OCI-LY1 (cell line): ENCODE data around the gene ASTE1.
A peak's percentile ranks its signal among the peaks of the same experiment; 100 is the strongest.

Experiments used
- H2AFZ ChIP-seq: fragments of 200-600 bp; sonication (generic), shearing (Covaris generic); 2 replicates; pipeline ENCODE4 v1.6.0; 2014; ENCODE audit warnings: antibody characterized with exemption, mild to moderate bottlenecking, low read length
- H3F3A ChIP-seq: fragments of 200-600 bp; sonication (generic), shearing (Covaris generic); 2 replicates; pipeline ENCODE4 v1.6.0; 2014; ENCODE audit warnings: mild to moderate bottlenecking, antibody characterized with exemption, low read length, moderate library complexity; ENCODE audit not compliant: insufficient read depth
- H3K27ac ChIP-seq: fragments of 200-600 bp; sonication (generic); 2 replicates; pipeline ENCODE4 v1.5.1; 2014; ENCODE audit warnings: low read length, mixed run types, mild to moderate bottlenecking, low read depth; ENCODE audit not compliant: poor library complexity, severe bottlenecking
- H3K27me3 ChIP-seq: fragments of 200-600 bp; sonication (generic); 2 replicates; pipeline ENCODE4 v1.6.0; 2014; ENCODE audit warnings: antibody characterized with exemption, mild to moderate bottlenecking, low read length, moderate library complexity; ENCODE audit not compliant: insufficient read depth
- H3K36me3 ChIP-seq: fragments of 200-600 bp; sonication (generic); 2 replicates; pipeline ENCODE4 v1.6.1; 2014; ENCODE audit warnings: mild to moderate bottlenecking, antibody characterized with exemption, low read length, moderate library complexity, mixed read lengths; ENCODE audit not compliant: insufficient read depth
- H3K4me1 ChIP-seq: fragments of 200-600 bp; sonication (generic); 2 replicates; pipeline ENCODE4 v1.5.1; 2014; ENCODE audit warnings: mild to moderate bottlenecking, low read length, moderate library complexity; ENCODE audit not compliant: insufficient read depth, severe bottlenecking
- H3K4me2 ChIP-seq: fragments of 200-600 bp; sonication (generic), shearing (Covaris generic); 2 replicates; pipeline ENCODE4 v1.6.1; 2014; ENCODE audit warnings: low read length
- H3K4me3 ChIP-seq: fragments of 200-600 bp; sonication (generic); 2 replicates; pipeline ENCODE4 v1.5.1; 2014; ENCODE audit warnings: low read length, low read depth, mild to moderate bottlenecking, mixed read lengths; ENCODE audit not compliant: poor library complexity, severe bottlenecking
- H3K79me2 ChIP-seq: fragments of 200-600 bp; shearing (Covaris generic); 2 replicates; pipeline ENCODE4 v1.6.1; 2016; ENCODE audit warnings: mixed run types, low read length, mixed read lengths; ENCODE audit not compliant: insufficient read depth
- H3K9ac ChIP-seq: fragments of 200-600 bp; sonication (generic), shearing (Covaris generic); 2 replicates; pipeline ENCODE4 v1.6.1; 2014; ENCODE audit warnings: mild to moderate bottlenecking, low read length, mixed read lengths
- H3K9me2 ChIP-seq: fragments of 200-600 bp; sonication (generic), shearing (Covaris generic); 2 replicates; pipeline ENCODE4 v1.6.1; 2014; ENCODE audit warnings: low read depth, mild to moderate bottlenecking, low read length, mixed read lengths
- H3K9me3 ChIP-seq: fragments of 200-600 bp; shearing (Covaris generic); 2 replicates; pipeline ENCODE4 v1.6.1; 2014; ENCODE audit warnings: low read length, mixed read lengths
- H4K20me1 ChIP-seq: fragments of 200-600 bp; sonication (generic), shearing (Covaris generic); 2 replicates; pipeline ENCODE4 v1.6.0; 2016; ENCODE audit warnings: mild to moderate bottlenecking, low read length; ENCODE audit not compliant: insufficient read depth
- EZH2 ChIP-seq: fragments of 200-600 bp; sonication (generic), shearing (Covaris generic); IDR thresholded peaks from 2 replicates; pipeline ENCODE4 v1.8.0; 2017; ENCODE audit warnings: borderline replicate concordance, mixed run types, mild to moderate bottlenecking, antibody characterized with exemption, low read length, moderate library complexity, mixed read lengths
- TF ChIP-seq, protein P1 (sequence below): fragments of 200-600 bp; sonication (generic), shearing (Covaris generic); IDR thresholded peaks from 2 replicates; pipeline ENCODE4 v1.5.1; 2017; ENCODE audit warnings: mild to moderate bottlenecking, antibody characterized with exemption, low read length, moderate library complexity, mixed read lengths

ASTE1 gene

DNA sequence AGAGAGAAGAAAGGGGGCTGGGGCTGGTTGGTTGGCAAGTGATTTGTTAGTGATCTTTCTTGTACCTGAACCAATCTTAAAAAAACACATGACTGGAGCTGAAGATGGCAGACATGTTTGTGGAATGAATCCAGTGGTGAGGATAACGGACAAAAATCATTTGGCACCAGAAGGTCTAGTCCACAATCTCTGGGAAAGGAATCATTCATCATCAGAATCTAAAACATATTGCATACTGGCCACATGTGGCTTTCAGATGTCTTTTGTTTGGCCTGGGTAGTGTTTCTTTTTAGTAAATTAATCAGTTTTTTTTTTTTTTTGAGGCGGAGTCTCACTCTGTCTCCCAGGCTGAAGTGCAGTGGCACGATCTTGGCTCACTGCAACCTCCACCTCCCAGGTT is 5.0 kb upstream of the ASTE1 start:
- Histone ChIP-seq H3K4me1 (peaks cover 7% of the 10 kb centered on the region), H3K9me2 (no peaks in the 10 kb centered on the region)
- no peak for TF ChIP-seq EZH2
- TF ChIP-seq, protein P1, sequence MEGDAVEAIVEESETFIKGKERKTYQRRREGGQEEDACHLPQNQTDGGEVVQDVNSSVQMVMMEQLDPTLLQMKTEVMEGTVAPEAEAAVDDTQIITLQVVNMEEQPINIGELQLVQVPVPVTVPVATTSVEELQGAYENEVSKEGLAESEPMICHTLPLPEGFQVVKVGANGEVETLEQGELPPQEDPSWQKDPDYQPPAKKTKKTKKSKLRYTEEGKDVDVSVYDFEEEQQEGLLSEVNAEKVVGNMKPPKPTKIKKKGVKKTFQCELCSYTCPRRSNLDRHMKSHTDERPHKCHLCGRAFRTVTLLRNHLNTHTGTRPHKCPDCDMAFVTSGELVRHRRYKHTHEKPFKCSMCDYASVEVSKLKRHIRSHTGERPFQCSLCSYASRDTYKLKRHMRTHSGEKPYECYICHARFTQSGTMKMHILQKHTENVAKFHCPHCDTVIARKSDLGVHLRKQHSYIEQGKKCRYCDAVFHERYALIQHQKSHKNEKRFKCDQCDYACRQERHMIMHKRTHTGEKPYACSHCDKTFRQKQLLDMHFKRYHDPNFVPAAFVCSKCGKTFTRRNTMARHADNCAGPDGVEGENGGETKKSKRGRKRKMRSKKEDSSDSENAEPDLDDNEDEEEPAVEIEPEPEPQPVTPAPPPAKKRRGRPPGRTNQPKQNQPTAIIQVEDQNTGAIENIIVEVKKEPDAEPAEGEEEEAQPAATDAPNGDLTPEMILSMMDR: no peak

DNA sequence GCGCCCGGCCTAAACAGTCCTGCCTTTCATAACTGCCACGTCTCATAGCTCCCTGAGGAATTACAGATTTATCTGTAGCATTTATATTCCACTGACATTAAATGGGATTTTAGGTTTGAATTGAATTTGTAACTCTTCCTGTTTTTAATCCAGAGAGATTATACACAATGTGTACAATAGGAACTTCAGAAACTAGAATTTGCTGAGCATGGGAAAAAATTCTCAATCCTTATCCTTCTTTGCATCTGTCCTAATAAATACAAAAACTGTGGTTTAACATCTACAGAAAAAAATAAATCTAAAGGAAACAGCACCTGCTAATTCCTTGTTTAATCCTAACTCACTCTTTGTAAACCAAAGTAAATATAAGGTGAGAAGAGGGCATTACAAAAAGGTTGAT is 2.2 kb upstream of the ASTE1 start:
- H3K9ac ChIP-seq: no peak overlapping the region
- H2AFZ ChIP-seq: no peak overlapping the region
- no peaks in the 10 kb centered on the region for H4K20me1 ChIP-seq
- peaks cover 21% of the 10 kb centered on the region for H3K4me1 ChIP-seq
- H3K4me3 ChIP-seq: no peak overlapping the region
- no peaks in the 10 kb centered on the region for H3F3A ChIP-seq
- no peaks in the 10 kb centered on the region for H3K79me2 ChIP-seq
- H3K9me3 ChIP-seq: no peaks in the 10 kb centered on the region
- no peaks in the 10 kb centered on the region for H3K27me3 ChIP-seq
- H3K36me3 ChIP-seq: peaks cover 15% of the 10 kb centered on the region
- no peaks in the 10 kb centered on the region for H3K9me2 ChIP-seq
- H3K4me2 ChIP-seq: no peak overlapping the region
- no peak overlapping the region for H3K27ac ChIP-seq
- TF ChIP-seq, protein P1: no peak
- TF ChIP-seq EZH2: no peak

More for the DNA sequence above, 5.0 kb upstream of the ASTE1 start:
- Histone ChIP-seq H3K27ac (no peak overlapping the region), H3K79me2 (no peaks in the 10 kb centered on the region), H3K36me3 (no peaks in the 10 kb centered on the region), H3K9ac (no peak overlapping the region), H3K4me2 (no peak overlapping the region), H2AFZ (no peak overlapping the region), H3K27me3 (no peaks in the 10 kb centered on the region), H3K9me3 (no peaks in the 10 kb centered on the region), H3K4me3 (no peak overlapping the region), H4K20me1 (no peaks in the 10 kb centered on the region), H3F3A (no peaks in the 10 kb centered on the region)

DNA sequence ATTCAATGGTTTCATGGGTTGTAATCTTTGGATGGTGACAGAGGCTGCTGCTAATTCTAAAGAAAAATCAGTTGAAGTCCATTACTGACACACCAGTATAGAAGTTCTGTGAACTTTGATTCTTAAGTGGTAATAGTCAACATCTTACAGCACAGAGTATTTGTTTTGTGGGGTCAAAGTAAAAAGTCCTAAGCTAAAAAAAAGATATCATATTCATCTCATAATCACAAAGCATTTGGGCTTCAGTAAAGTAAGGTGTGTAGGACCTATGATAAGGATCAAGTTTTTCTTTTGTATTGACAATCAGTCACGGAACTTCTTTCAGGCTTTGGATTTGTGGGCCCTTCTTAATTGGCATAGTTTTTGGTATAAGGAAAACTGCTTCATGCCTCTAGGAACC is 1.1 kb downstream of the ASTE1 start:
- H3K27ac ChIP-seq: peak overlapping the region; percentile 67
- peak overlapping the region; percentile 83 for H3K4me3 ChIP-seq
- H4K20me1 ChIP-seq: no peaks in the 10 kb centered on the region
- no peaks in the 10 kb centered on the region for H3K9me3 ChIP-seq
- peaks cover 40% of the 10 kb centered on the region for H3K36me3 ChIP-seq
- no peaks in the 10 kb centered on the region for H3K27me3 ChIP-seq
- H3K4me1 ChIP-seq: peaks cover 44% of the 10 kb centered on the region
- peak overlapping the region; percentile 87 for H3K4me2 ChIP-seq
- no peaks in the 10 kb centered on the region for H3K79me2 ChIP-seq
- H3F3A ChIP-seq: no peaks in the 10 kb centered on the region
- TF ChIP-seq EZH2: no peak
- TF ChIP-seq, protein P1: no peak
- peak overlapping the region; percentile 89 for H3K9ac ChIP-seq
- no peaks in the 10 kb centered on the region for H3K9me2 ChIP-seq
- no peak overlapping the region for H2AFZ ChIP-seq
